Measurements from ENCODE around the gene LRRC1.
A peak's percentile ranks its signal among the peaks of the same experiment; 100 is the strongest.

LRRC1 gene

DNA sequence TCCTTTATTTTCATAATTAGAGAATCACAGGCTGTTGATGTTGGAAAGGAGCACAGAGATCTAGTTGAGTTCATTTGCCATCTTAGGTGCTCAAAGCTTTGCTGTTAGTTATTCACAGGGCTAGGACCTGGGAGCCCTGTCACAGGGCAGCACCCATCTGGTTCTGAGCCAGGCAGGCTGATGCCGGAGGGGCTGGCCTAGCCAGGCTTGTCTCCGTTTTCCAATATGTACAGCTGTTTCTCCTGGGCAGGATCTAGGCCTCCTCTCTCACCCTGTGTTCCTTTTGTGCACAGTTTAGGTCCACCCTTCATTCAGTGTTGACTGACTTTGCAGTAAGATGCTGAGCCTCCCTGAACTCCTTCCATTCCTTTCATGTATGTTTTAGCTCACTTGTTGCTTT, 33.4 kb downstream of the LRRC1 start:
- Histone ChIP-seq H3K9ac (ENCODE audit: low read length) (no peak overlapping the region), H3K4me1 (ENCODE audit: control insufficient read depth, low read depth, low read length) (peaks cover 4% of the 10 kb centered on the region), H4K8ac (ENCODE audit: low read depth, low read length) (no peak overlapping the region), H3K56ac (ENCODE audit: low read length) (no peak overlapping the region), H3K79me1 (ENCODE audit: low read length) (peaks cover 4% of the 10 kb centered on the region), H4K5ac (ENCODE audit: low read length) (no peak overlapping the region), H3K18ac (ENCODE audit: low read length) (no peak overlapping the region), H3K4me3 (ENCODE audit: low read length) (no peak overlapping the region), H2AK5ac (ENCODE audit: low read length) (no peak overlapping the region), H2BK5ac (ENCODE audit: low read length) (no peak overlapping the region), H3K36me3 (ENCODE audit: control insufficient read depth, insufficient read depth, low read length) (no peaks in the 10 kb centered on the region), H2BK15ac (replicated peaks; ENCODE audit: low read depth) (no peak overlapping the region), H2BK120ac (ENCODE audit: low read depth, low read length) (no peak overlapping the region), H3K79me2 (ENCODE audit: control insufficient read depth, insufficient read depth, low read length) (peaks cover 2% of the 10 kb centered on the region), H3K4ac (ENCODE audit: low read depth, low read length) (no peak overlapping the region), H3K27me3 (ENCODE audit: insufficient read depth, low read length, poor library complexity) (no peaks in the 10 kb centered on the region), H3K23ac (ENCODE audit: low read length) (no peak overlapping the region), H3K4me2 (ENCODE audit: low read length) (no peak overlapping the region), H3K27ac (ENCODE audit: low read depth, low read length) (no peak overlapping the region)
- no CpG with 5 or more reads among the region's 2 CpGs for WGBS (ENCODE audit: extremely low coverage, insufficient coverage, low lambda C conversion rate)
- no peak for DNase-seq

DNA sequence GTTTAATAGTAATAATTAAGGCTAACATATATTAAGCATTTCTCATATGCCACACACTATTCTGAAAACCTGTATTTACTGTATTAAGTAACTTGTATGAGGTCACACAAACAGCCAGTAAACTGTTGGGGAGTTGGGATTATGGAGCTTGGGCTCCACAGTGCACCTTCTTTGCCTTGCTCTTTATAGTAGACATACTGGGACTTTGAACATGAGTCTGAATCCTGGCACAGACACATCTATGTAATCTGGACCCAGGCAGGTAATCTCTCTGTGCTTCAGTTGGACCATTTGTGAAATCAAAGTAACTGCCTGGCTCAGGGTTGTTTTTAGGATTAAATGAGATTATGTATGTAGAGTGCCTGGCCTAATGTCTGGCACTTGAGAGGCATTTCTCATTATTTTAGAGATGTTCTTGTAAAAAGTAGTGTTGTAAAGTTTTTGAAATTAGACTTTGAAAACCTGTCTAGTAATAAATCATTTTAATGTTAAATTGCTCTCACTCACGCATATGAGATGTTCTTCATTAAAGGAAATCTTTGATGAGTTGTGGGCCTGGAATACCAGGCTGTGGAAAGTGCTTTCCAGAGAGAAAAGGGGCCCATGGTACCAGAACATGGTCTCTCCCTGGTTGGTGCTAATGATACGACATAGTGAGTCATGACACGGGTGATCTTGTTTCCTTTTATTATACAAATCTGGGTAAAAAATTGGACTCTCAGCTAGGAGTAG, 34.3 kb downstream of the LRRC1 start:
- no CpG with 5 or more reads among the region's 3 CpGs for WGBS (ENCODE audit: extremely low coverage, insufficient coverage, low lambda C conversion rate)
- H3K27ac ChIP-seq (ENCODE audit: low read depth, low read length) = no peak overlapping the region
- H3K23ac ChIP-seq (ENCODE audit: low read length) = no peak overlapping the region
- peaks cover 2% of the 10 kb centered on the region for H3K79me2 ChIP-seq (ENCODE audit: control insufficient read depth, insufficient read depth, low read length)
- peaks cover 5% of the 10 kb centered on the region for H3K4me1 ChIP-seq (ENCODE audit: control insufficient read depth, low read depth, low read length)
- H3K36me3 ChIP-seq (ENCODE audit: control insufficient read depth, insufficient read depth, low read length) = no peaks in the 10 kb centered on the region
- no peaks in the 10 kb centered on the region for H3K27me3 ChIP-seq (ENCODE audit: insufficient read depth, low read length, poor library complexity)
- H2AK5ac ChIP-seq (ENCODE audit: low read length) = no peak overlapping the region
- no peak overlapping the region for H4K8ac ChIP-seq (ENCODE audit: low read depth, low read length)
- no peak overlapping the region for H3K4ac ChIP-seq (ENCODE audit: low read depth, low read length)
- H3K4me2 ChIP-seq (ENCODE audit: low read length) = no peak overlapping the region
- no peak overlapping the region for H3K56ac ChIP-seq (ENCODE audit: low read length)
- H3K4me3 ChIP-seq (ENCODE audit: low read length) = no peak overlapping the region
- peak overlapping the region; percentile 28 for H3K18ac ChIP-seq (ENCODE audit: low read length)
- no peak overlapping the region for H3K9ac ChIP-seq (ENCODE audit: low read length)
- peaks cover 4% of the 10 kb centered on the region for H3K79me1 ChIP-seq (ENCODE audit: low read length)
- no peak overlapping the region for H2BK120ac ChIP-seq (ENCODE audit: low read depth, low read length)
- no peak for DNase-seq
- no peak overlapping the region for H4K5ac ChIP-seq (ENCODE audit: low read length)
- no peak overlapping the region for H2BK15ac ChIP-seq (replicated peaks; ENCODE audit: low read depth)
- no peak overlapping the region for H2BK5ac ChIP-seq (ENCODE audit: low read length)

DNA sequence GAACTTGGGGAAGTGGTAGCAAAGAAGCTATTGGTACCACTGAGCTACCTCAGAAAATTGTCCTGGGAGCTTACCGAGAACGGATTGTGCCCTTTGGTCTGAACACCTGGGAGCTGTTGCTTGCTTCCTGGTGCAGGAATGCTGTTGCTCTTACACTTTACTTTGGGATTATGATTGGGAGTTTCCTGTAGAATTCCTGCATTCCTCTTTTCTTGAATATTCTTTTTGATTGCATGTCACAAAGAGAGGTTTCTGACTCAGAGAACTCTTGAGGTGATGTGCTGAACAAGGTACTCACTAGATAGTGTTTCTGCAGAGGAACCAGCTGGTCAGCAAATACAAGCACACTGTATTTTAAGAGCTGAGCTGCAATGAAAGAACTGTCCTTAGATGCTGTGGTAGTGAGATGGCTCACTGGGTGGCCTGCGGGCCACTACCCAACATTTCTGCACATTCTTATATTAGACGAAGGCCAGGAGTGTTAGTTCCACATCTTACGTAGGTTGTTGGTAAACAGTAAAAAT, 35.0 kb downstream of the LRRC1 start:
- H3K4me3 ChIP-seq (ENCODE audit: low read length) = no peak overlapping the region
- no peak overlapping the region for H2BK15ac ChIP-seq (replicated peaks; ENCODE audit: low read depth)
- H2AK5ac ChIP-seq (ENCODE audit: low read length) = no peak overlapping the region
- no peak overlapping the region for H3K4ac ChIP-seq (ENCODE audit: low read depth, low read length)
- no peak overlapping the region for H3K23ac ChIP-seq (ENCODE audit: low read length)
- H3K18ac ChIP-seq (ENCODE audit: low read length) = peak overlapping the region; percentile 28
- H3K27ac ChIP-seq (ENCODE audit: low read depth, low read length) = no peak overlapping the region
- no peaks in the 10 kb centered on the region for H3K27me3 ChIP-seq (ENCODE audit: insufficient read depth, low read length, poor library complexity)
- H3K9ac ChIP-seq (ENCODE audit: low read length) = no peak overlapping the region
- no peak overlapping the region for H4K8ac ChIP-seq (ENCODE audit: low read depth, low read length)
- no peak overlapping the region for H3K4me2 ChIP-seq (ENCODE audit: low read length)
- DNase-seq = peak; percentile 57
- H3K56ac ChIP-seq (ENCODE audit: low read length) = no peak overlapping the region
- H2BK5ac ChIP-seq (ENCODE audit: low read length) = no peak overlapping the region
- H3K79me2 ChIP-seq (ENCODE audit: control insufficient read depth, insufficient read depth, low read length) = peaks cover 2% of the 10 kb centered on the region
- no peak overlapping the region for H4K5ac ChIP-seq (ENCODE audit: low read length)
- peaks cover 7% of the 10 kb centered on the region for H3K4me1 ChIP-seq (ENCODE audit: control insufficient read depth, low read depth, low read length)
- WGBS (ENCODE audit: extremely low coverage, insufficient coverage, low lambda C conversion rate) = no CpG with 5 or more reads among the region's 5 CpGs
- H2BK120ac ChIP-seq (ENCODE audit: low read depth, low read length) = no peak overlapping the region
- no peaks in the 10 kb centered on the region for H3K36me3 ChIP-seq (ENCODE audit: control insufficient read depth, insufficient read depth, low read length)
- H3K79me1 ChIP-seq (ENCODE audit: low read length) = peaks cover 4% of the 10 kb centered on the region

DNA sequence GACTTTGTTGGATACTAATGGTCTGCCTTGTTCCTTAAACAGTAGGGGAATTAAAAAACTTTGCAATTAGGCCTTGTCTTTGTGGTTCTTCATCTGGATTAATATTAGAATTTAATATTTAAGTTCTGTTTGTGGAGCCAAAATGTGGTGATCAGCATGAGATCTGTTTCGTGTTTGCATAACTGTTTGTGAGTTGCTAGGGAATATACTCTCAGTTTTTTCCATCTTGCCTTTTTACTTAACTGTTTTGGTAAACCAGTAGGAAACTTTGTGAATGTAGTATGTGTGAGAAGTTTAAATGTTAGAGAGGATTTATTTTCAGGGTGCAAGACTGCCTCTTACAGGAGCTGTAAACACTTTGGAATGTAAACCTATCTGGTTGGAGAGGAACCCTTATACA, 35.6 kb downstream of the LRRC1 start:
- Histone ChIP-seq H3K4me2 (ENCODE audit: low read length) (no peak overlapping the region), H2BK5ac (ENCODE audit: low read length) (no peak overlapping the region)
- no peak for DNase-seq

DNA sequence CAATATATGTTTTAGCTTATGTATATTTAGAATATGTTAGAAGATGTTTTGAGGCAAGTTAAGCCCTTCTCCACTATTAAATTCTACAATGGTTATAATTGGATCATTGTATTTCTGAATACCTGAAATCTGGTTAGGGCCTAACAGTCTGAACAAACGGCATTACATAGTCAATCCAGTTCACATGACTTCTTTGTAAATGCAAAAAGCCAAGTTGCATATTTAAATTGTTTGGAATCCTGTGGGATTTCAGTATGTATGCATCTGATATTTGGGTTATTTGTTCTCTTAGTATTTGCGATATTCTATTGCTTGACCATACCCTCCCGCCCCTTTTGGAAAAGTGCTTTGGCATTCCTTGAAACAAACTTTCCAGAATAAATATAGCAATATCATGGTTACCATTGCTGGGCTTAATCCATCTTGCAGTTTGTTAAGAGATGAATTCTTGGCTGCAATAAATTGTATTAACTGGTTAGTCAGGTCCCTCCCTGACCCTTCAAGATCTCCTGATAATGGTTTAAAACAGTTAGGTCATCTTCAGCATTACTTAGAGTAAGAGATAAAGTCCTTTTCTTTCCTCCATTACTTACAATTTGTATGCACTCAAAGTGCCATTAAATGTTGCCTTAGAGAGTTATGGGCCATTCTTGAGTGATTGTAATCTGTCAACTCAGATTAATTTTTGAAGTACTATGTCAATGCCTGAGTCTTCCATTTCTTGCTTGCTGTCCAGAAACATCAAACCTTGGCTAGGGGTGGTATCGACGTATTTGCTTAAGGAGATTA, 36.5 kb downstream of the LRRC1 start:
- no peak for DNase-seq
- Histone ChIP-seq H3K18ac (ENCODE audit: low read length) (no peak overlapping the region), H3K4me2 (ENCODE audit: low read length) (no peak overlapping the region), H3K36me3 (ENCODE audit: control insufficient read depth, insufficient read depth, low read length) (no peaks in the 10 kb centered on the region), H3K9ac (ENCODE audit: low read length) (no peak overlapping the region), H3K27me3 (ENCODE audit: insufficient read depth, low read length, poor library complexity) (no peaks in the 10 kb centered on the region), H2BK15ac (replicated peaks; ENCODE audit: low read depth) (no peak overlapping the region), H4K5ac (ENCODE audit: low read length) (no peak overlapping the region), H3K27ac (ENCODE audit: low read depth, low read length) (no peak overlapping the region), H3K4me3 (ENCODE audit: low read length) (no peak overlapping the region), H3K4ac (ENCODE audit: low read depth, low read length) (no peak overlapping the region), H3K79me2 (ENCODE audit: control insufficient read depth, insufficient read depth, low read length) (peaks cover 2% of the 10 kb centered on the region), H2BK120ac (ENCODE audit: low read depth, low read length) (no peak overlapping the region), H4K8ac (ENCODE audit: low read depth, low read length) (no peak overlapping the region), H2AK5ac (ENCODE audit: low read length) (no peak overlapping the region), H3K79me1 (ENCODE audit: low read length) (peaks cover 6% of the 10 kb centered on the region), H3K56ac (ENCODE audit: low read length) (no peak overlapping the region), H3K23ac (ENCODE audit: low read length) (no peak overlapping the region), H3K4me1 (ENCODE audit: control insufficient read depth, low read depth, low read length) (peaks cover 7% of the 10 kb centered on the region), H2BK5ac (ENCODE audit: low read length) (no peak overlapping the region)
- no CpG with 5 or more reads among the region's 5 CpGs for WGBS (ENCODE audit: extremely low coverage, insufficient coverage, low lambda C conversion rate)

More for the DNA sequence above, 35.6 kb downstream of the LRRC1 start:
- H3K4ac ChIP-seq (ENCODE audit: low read depth, low read length) = no peak overlapping the region
- no peak overlapping the region for H3K23ac ChIP-seq (ENCODE audit: low read length)
- peaks cover 2% of the 10 kb centered on the region for H3K79me2 ChIP-seq (ENCODE audit: control insufficient read depth, insufficient read depth, low read length)
- H3K27me3 ChIP-seq (ENCODE audit: insufficient read depth, low read length, poor library complexity) = no peaks in the 10 kb centered on the region
- whole genome bisulfite sequencing (ENCODE audit: extremely low coverage, insufficient coverage, low lambda C conversion rate) = no CpG with 5 or more reads among the region's 1 CpG
- peaks cover 4% of the 10 kb centered on the region for H3K79me1 ChIP-seq (ENCODE audit: low read length)
- H2AK5ac ChIP-seq (ENCODE audit: low read length) = no peak overlapping the region
- H2BK15ac ChIP-seq (replicated peaks; ENCODE audit: low read depth) = no peak overlapping the region
- H3K9ac ChIP-seq (ENCODE audit: low read length) = no peak overlapping the region
- H4K8ac ChIP-seq (ENCODE audit: low read depth, low read length) = no peak overlapping the region
- no peak overlapping the region for H3K27ac ChIP-seq (ENCODE audit: low read depth, low read length)
- H2BK120ac ChIP-seq (ENCODE audit: low read depth, low read length) = no peak overlapping the region
- H3K4me3 ChIP-seq (ENCODE audit: low read length) = no peak overlapping the region
- H3K4me1 ChIP-seq (ENCODE audit: control insufficient read depth, low read depth, low read length) = peaks cover 7% of the 10 kb centered on the region
- H3K18ac ChIP-seq (ENCODE audit: low read length) = no peak overlapping the region
- no peaks in the 10 kb centered on the region for H3K36me3 ChIP-seq (ENCODE audit: control insufficient read depth, insufficient read depth, low read length)
- no peak overlapping the region for H3K56ac ChIP-seq (ENCODE audit: low read length)
- H4K5ac ChIP-seq (ENCODE audit: low read length) = no peak overlapping the region

Measured in mesendoderm (in vitro differentiated cells).